ENCODE results near the gene FAM181B.

Gene FAM181B, protein sequence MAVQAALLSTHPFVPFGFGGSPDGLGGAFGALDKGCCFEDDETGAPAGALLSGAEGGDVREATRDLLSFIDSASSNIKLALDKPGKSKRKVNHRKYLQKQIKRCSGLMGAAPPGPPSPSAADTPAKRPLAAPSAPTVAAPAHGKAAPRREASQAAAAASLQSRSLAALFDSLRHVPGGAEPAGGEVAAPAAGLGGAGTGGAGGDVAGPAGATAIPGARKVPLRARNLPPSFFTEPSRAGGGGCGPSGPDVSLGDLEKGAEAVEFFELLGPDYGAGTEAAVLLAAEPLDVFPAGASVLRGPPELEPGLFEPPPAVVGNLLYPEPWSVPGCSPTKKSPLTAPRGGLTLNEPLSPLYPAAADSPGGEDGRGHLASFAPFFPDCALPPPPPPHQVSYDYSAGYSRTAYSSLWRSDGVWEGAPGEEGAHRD

DNA sequence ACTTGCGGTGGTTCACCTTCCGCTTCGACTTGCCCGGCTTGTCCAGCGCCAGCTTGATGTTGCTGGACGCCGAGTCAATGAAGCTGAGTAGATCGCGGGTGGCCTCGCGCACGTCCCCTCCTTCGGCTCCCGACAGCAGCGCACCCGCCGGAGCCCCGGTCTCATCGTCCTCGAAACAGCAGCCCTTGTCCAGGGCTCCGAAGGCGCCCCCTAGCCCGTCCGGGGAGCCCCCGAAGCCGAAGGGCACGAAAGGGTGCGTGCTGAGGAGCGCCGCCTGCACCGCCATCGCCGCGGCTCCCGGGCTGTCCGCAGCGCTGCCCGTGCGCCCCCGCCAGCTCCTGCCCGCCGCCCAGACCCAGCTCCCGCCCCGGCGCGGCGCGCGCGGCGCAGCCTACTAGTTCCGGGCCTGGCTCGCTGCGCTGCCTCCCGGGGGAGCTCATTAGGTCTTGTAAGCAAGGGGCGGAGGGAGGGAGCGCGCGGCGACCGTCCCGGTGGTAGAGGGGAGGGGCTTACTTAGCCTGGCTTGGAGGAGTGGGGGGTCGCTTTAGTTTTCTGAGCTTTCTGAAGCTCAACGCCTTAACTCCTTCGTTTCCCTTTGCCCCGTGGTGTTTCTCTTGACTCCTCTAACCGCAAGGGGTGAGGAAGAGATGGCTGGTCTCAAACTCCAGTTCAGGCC is at the start of gene FAM181B:
TSS of gene FAM181B (minus strand) at position 421 of the 676 bp plus-strand sequence. CDS start at position 286, 135 bp downstream.
- DNase-seq = peak; percentile 55

DNA sequence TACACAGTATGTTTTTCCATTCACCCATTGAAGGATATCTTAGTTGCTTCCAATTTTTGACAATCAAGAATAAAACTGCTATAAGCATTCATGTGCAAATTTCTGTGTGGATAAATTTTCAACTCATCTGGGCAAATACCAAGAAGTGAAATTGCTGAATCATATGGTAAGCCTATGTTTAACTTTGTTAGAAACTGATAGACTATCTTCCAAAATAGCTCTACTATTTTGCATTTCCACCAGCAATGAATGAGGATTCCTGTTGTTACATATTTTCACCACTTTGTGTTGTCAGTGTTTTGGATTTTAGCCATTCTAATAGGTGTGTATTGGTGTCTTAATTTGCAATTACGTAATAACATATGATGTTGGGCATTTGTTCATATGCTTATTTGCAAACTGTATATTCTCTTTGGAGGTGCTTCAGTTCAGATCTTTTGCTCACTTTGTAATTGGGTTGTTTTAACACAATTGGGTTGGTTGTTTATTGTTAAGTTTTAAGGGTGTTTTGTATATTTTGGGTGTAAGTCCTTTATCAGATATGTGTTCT is 49.2 kb upstream of the FAM181B start:
- no peak for DNase-seq

DNA sequence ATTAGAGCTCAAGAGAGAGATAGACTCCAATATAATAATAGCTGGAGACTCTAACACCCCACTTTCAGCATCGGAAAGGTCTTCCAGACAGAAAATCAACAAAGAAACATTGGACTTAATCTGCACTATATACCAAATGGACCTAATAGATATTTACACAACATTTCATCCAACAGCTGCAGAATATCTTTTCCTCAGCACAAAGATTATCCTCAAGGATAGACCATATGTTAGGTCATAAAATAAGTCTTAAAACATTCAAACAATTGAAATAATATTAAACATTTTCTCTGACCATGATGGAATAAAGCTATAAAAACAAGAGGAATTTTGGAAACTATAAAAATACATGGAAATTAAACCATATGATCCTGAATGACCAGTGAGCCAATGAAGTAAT is 45.1 kb upstream of the FAM181B start:
- DNase-seq = no peak

DNA sequence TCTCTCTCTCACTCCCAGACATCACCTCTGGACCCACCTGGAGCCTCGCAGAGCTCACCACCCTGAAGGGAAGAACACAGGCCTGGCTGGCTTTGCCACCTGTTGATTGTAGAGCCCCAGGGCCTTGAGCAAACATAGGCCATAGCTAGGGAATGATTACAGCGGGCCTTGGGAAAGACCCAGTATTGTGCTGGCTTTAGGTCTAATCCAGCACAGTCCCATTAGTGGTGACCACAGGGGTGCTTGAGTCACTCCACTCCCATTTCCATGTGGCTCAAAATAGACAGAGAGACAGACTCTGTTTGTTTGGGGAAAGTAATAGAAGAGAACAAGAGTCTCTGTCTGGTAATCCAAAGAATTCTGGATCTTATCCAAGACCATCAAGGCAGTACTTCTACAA is 42.7 kb upstream of the FAM181B start:
- DNase-seq = no peak

DNA sequence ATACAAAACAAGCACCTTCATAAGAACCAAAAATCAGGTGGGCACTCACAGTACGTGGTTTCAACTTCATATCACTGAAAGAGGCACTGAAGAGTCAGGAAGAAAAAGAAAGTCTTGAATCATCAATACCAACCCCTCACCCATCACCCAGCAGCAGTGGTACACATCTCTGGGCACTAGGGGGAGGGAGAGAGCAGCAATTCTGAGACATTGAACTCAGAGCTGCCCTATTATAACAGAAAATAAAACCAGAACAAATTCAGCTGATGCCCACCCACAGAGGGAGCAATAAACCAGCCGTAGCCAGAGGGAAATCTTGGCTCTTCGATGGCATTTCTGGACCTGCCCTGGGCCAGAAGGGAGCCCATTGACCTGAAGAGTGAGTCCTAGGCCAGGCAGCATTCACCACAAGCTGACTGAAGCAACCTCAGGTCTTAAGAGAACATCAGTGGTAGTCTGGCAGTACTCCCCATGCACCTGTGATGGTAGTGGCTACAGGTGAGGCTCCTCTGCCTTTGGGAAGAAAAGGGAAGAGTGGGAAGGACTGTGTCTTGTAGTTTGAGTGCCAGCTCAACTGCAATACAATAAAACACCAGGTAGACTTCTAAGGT is 42.2 kb upstream of the FAM181B start:
- DNase-seq = peak; percentile 49

DNA sequence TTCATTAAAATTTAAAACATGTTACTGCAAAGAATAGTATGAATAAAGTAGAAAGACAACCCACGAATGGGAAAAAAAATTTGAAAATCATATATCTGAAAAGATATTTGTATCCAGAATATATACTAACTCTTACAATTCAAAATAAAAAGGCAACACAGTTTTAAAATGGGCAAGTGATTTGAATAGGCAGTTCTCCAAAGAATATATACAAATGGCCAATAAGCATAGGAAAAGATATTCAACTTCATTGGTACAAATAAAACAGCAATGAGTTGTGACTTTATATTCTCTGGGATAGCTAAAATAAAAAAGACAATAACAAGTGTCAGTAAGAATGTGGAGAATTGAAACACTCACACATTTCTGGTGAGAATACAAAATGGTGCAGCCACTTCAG is 41.6 kb upstream of the FAM181B start:
- no peak for DNase-seq

DNA sequence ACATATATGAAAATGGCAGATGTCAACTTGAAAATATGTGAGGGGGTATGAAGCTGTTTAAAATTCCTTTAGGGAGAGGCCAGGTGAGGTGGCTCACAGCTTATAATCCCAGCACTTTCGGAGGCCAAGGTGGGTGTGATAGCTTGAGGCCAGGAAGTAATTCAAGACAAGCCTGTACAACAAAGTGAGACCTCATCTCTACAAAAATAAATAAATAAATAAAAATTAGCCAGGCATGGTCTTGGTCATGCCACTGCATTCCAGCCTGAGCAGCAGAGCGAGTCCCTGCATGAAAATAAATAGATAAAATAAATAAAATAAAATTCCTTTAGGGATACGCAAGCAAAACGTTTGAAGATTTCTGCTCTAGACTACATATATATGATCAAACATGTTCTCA is 38.1 kb upstream of the FAM181B start:
- DNase-seq = no peak

DNA sequence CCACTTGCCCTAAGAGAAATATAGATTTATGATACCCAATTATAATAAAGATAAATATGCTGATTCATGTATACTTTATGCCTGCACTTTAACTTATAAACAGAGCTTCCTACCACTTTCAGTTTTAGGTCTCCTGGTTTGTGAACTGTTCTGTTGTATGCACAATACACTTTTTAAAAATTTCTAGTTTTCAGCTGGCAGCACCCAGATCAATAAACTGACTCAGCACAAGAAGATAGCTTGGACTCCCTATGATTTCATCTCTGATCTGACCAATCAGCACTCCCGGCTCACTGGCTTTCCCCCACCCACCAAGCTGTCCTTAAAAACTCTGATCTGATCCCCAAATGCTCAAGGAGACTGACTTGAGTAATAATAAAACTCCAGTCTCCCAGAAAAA is 33.5 kb upstream of the FAM181B start:
- DNase-seq = no peak

DNA sequence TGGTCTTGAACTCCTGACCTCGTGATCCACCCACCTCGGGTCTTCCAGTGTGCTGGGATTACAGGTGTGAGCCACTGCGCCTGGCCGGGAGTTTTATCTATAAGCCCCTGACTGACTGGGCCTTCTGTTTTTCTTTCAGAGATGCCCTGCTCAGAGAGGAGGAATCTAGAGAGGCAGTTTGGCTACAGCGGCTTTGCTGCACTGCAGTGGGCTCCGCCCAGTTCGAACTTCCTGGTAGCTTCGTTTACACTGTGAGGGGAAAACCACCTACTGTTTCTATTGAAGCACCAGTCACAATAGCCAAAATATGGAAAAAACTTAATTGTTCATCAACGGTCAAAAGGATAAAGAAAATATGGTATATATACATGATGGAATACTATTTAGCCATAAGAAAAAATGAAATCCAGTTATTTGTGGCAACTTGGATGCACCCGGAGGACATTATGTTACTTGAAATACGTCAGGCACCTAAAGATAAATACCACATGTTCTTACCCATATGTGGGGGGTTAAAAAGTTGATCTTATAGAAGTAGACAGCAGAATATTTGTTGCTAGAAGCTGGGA is 31.9 kb upstream of the FAM181B start:
- no peak for DNase-seq

DNA sequence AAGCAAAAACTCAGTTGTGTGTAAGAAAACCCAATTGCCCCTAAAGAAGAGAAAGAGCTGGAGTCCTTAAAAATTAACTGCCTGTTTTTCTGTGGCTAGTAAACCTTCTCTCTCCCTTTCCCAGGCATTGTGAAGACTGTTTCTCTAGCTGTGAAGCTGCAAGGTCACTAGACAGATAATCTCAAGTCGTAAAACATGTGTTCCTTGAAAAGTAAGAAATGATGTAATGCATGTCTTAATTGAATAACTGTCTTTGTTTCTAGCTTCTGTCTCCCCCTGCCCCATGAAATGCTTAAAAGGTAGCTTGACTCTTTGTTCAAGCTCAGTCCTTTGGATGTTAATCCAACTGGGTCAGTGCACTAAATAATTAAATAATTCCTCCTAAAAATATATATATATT is 29.5 kb upstream of the FAM181B start:
- DNase-seq = no peak

DNA sequence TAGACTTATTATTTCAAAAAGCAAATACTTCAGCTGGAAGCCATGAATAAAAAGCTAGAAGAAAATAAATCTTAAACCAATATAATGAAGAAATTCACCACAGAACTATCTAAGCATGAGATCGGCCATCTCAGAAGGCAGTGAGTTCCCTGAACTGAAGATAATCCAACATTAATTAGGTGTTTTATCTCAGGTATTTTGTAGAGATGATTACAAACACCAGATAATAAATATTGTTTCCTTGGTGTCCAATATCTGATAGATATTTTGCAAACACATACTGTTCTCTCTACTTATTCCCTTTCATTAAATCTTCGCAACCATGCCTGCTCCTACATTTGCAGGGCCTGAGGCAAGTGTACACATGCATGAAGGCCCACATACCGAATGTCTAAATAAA is 26.0 kb upstream of the FAM181B start:
- DNase-seq = no peak

DNA sequence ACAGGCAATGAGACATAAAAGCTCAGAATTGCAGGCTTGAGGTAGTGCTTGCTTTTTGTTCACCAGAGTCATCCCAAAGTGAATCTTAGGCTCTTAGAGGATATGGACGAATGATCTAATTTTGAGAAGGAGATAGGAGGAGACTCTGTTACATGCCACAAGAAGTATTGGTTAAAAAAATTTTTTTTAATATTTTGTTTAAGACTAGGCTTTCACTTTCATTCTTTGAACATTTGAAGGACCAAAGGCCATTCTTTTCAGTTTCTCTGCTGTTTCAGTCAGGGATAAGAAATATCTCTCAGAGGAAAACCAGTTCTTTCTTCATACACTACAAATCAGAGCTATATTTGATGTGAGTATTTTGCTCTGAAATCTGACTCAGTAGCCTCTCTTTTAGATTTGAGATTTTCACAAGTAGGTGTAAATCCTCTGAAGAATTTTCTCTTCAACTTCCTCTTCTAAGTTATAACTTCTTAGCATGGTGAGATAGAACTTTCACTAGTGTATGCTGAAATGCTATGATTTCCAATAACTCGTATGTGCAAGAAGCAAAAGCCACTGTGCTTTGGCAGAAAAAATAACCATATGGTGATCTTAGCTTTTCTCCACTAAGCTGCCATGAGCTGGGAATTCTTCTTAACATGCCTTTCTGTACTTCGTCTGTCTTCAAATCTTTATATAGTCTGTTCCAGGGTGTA is 24.1 kb upstream of the FAM181B start:
- no peak for DNase-seq

DNA sequence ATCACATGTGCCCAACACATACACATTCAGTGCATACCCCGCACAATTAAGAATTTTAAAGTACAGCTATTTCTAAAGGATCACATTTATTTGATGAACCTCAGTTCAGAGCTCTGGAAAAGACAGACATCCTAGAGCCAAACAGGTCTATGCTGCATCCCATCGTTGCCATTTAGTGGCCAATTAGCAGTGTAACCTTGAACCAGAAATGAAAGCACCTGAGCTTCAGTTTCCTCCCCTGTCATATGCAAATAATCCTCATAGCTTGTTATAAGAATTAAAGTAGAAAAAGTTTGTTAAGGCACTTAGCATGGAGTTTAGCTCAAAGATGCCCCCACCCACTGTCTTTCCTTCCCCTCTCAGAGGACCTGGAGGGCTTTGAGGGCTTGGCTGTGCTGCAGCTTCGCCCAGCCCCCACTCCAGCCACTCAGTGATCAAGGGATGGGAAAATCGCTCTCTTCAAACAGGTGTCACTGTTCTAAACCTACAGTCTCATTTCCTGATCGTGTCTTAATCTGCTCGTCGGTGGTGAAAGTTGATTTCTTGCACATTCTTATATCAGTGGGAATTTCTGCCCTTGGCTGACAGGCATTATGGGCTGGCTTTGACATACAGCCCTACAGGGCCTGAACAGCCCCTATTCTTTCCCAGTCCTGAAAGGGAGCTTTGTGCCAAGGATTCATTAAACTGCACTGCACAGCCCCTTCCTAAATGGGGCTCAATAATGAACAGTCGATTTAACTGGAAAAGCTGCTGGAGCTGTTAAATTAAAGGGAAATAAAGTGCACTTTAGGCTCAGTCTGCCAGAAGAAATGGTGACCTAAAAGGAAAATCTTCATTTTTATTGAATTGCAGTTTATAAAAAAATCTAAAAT is 23.3 kb upstream of the FAM181B start:
- no peak for DNase-seq

DNA sequence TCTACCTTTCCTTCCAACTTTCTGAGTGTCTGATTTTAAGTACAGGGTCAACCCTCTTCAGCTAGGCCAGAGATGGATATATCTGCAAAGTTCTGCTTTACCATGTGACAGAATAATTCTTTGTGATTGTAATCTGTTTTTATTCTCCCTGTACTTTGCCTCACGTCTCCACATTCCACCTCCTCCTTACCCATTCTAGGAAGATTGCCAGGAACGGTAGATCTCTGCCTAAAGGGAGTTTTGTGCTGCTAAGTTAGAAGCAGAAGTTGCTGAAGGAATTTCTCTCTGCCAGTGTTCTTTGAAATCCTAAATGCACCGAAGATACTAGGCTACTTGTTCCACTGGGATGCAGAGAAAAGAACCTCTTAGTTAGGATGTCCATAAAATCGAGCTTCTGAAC is 20.7 kb upstream of the FAM181B start:
- no peak for DNase-seq

DNA sequence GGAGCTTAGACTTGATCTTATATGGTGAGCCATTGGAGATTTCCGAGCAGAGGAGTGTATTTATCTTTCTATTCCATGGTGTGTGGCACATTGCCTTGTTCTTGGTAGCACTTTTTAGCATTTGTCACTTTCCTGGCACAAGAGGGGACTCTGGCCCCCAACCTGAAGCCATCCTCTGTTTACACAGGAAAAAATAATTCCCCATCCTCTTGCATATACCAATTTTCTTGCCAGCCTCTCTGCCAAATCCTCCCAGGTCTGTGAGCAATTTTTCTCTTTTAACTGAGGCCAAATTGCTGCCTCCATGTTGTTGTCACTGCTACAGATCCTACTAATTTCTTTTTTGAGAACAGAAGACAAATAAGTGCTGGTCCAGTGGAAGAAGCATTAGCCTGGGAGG is 20.3 kb upstream of the FAM181B start:
- DNase-seq = no peak

DNA sequence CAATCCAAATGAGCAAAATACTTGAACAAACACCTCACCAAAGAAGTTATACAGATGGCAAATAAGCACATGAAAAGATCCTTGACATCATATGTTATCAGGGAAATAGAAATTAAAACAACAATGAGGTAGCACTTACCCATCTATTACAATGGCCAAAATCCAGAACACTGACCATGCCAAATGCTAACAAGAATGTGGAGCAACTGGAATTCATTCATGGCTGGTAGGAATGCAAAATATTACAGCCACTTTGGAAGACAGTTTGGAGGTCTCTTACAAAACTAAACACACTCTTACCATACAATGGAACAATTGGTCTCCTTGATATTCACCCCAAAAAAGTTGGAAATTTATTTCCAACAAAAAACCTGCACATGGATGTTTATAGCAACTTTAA is 19.1 kb upstream of the FAM181B start:
- no peak for DNase-seq

DNA sequence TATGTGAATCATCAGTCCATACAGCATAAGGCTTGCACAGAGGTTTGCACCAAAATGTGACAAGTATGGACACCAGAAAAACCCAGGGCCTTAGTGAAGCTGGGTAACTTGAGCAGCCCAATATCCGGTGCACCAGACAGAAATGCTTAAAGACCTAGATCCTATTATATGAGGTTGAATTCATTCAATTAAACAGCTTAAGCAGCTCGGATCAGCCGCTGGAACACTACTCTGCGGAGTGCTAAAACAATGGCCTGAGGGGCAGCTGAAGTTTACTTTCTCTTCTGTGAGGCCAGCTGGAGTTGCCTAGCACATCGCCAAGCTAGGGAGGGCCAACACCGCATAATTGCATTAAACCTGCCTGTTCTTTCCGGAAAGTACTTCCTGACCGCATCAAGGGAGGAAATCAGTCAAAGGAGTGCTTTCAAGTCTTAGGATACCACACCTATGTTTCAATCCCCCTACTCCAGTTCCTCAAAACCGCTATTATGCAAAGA is 17.0 kb upstream of the FAM181B start:
- peak; percentile 28 for DNase-seq

DNA sequence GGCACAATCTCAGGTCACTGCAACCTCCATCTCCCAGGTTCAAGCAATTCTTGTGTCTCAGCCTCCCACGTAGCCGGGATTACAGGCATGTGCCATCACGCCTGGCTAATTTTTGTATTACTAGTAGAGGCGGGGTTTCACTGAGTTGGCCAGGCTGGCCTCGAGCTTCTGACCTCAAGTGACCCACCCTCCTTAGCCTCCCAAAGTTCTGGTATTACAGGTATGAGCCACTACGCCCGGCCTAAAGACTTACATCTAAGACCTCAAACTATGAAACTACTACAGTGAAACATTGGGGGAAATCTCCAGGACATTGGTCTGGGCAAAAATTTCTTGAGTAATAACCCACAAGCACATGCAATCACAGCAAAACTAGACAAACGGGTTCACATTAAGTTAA is 13.8 kb upstream of the FAM181B start:
- no peak for DNase-seq

DNA sequence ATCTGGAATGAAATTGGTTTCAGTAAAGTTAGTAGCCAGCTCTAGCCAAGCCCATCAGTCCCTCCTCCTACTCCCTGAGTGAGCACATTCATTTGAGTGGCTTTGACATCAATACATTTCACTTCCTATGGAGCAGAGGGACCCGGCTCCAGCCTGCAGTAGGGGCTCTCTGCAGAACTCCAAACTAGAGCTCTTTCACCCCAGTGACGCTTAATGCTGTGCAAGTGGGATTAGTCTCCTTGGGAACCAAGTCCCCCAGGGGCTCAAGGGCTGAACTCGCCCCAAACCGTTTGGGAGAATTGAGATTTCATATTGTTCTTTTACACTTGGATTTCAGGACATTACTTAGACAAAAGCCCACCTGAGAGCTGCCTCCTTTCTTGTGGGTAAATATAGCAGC is 4.4 kb upstream of the FAM181B start:
- no peak for DNase-seq

DNA sequence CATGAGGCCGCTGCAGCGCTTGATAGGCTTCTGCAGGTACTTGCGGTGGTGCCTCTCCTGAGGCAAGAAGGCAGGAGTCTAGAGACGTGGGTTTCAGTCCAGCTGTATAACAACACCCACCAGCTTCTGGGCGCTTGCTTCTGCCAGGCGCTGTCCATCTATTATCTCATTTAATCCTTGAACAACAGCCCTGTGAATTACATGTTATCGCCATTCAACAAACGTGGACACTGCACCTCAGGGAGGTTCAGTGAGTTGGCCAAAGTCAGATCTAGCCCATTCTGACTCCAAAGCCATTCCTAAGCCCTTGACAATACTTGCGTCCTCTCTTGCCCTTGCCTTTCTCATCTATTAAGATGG is 436 bp upstream of the FAM181B start:
- DNase-seq = no peak

DNA sequence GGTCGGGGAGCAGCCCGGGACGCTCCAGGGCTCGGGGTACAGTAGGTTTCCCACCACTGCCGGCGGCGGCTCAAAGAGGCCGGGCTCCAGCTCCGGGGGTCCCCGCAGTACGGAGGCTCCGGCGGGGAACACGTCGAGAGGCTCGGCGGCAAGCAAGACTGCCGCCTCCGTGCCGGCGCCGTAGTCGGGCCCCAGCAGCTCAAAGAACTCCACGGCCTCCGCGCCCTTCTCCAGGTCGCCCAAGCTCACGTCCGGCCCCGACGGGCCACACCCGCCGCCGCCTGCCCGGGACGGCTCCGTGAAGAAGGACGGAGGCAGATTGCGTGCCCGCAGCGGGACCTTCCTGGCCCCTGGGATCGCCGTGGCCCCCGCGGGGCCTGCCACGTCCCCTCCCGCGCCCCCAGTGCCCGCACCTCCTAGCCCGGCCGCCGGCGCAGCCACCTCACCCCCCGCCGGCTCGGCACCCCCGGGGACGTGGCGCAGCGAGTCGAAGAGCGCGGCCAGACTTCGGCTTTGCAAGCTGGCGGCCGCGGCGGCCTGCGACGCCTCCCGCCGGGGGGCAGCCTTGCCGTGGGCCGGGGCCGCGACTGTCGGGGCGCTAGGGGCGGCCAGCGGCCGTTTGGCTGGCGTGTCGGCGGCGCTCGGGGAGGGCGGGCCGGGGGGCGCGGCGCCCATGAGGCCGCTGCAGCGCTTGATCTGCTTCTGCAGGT is 775 bp downstream of the FAM181B start:
- DNase-seq = no peak
